Endothelial cell of umbilical vein (primary cell): ENCODE data around the gene FILIP1L.

Experiments used
- EZH2 ChIP-seq: IDR thresholded peaks from 2 replicates; pipeline ENCODE4 v1.6.1; 2012; ENCODE audit warnings: borderline replicate concordance, low read depth, mild to moderate bottlenecking, moderate library complexity, low read length, inconsistent platforms; ENCODE audit not compliant: severe bottlenecking
- POLR2A ChIP-seq: IDR thresholded peaks from 2 replicates; pipeline ENCODE4 v1.6.1; 2012; ENCODE audit warnings: low read depth, mild to moderate bottlenecking, control low read depth, low read length
- POLR2AphosphoS5 ChIP-seq: IDR thresholded peaks from 2 replicates; pipeline ENCODE4 v1.6.1; 2012; ENCODE audit warnings: low read depth, mild to moderate bottlenecking, control low read depth, low read length, moderate library complexity; ENCODE audit not compliant: insufficient read depth
- TF ChIP-seq, protein P1 (sequence below), 2 donors: IDR thresholded peaks; 1 replicate in 1 of 2; 2 replicates in 1 of 2; pipeline ENCODE4 v1.5.1; 2011; ENCODE audit warnings: low read length in 2 of 2, mild to moderate bottlenecking in 2 of 2, moderate library complexity in 2 of 2, control low read depth in 1 of 2, inconsistent platforms in 1 of 2, low read depth in 1 of 2; ENCODE audit not compliant: insufficient read depth in 1 of 2; ENCODE audit errors: extremely low read depth in 1 of 2
- TF ChIP-seq, protein P2 (sequence below): IDR thresholded peaks from 2 replicates; pipeline ENCODE4 v1.6.1; 2011; ENCODE audit not compliant: insufficient read depth, insufficient read length

DNA sequence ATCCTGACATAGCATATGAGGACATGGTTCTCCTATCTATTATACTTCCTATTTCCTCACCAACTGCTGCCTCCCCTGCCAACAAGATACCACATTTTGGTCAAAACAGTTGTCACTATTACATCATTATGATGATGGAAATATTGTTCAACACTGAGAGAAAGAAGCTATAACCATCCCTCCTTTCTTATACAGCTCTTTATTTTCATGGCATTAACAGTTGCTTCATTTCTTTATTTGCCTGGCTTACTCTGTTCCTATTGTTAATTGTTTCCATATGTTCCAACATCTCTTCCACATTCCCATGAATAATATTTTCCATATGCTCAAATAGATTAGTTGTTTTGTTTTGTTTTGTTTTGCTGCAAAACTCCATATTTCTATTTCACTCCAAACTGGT is 40.8 kb upstream of the FILIP1L start:
- TF ChIP-seq, protein P1, sequence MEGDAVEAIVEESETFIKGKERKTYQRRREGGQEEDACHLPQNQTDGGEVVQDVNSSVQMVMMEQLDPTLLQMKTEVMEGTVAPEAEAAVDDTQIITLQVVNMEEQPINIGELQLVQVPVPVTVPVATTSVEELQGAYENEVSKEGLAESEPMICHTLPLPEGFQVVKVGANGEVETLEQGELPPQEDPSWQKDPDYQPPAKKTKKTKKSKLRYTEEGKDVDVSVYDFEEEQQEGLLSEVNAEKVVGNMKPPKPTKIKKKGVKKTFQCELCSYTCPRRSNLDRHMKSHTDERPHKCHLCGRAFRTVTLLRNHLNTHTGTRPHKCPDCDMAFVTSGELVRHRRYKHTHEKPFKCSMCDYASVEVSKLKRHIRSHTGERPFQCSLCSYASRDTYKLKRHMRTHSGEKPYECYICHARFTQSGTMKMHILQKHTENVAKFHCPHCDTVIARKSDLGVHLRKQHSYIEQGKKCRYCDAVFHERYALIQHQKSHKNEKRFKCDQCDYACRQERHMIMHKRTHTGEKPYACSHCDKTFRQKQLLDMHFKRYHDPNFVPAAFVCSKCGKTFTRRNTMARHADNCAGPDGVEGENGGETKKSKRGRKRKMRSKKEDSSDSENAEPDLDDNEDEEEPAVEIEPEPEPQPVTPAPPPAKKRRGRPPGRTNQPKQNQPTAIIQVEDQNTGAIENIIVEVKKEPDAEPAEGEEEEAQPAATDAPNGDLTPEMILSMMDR (IDR thresholded peaks at IDR 0.05; ENCODE audit: extremely low read depth in 1 of 2, insufficient read depth in 1 of 2, low read depth in 1 of 2, low read length in 2 of 2) = no peak
- TF ChIP-seq POLR2AphosphoS5 (no peak), POLR2A (no peak), EZH2 (no peak)
- TF ChIP-seq, protein P2, sequence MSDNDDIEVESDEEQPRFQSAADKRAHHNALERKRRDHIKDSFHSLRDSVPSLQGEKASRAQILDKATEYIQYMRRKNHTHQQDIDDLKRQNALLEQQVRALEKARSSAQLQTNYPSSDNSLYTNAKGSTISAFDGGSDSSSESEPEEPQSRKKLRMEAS = no peak
